Naive thymus-derived CD8-positive, alpha-beta T cell (primary cell): ENCODE results near the gene SLC26A6. TPM values are rescaled to one million over a fixed set of nuclear protein-coding genes. Genes with fewer than 3 reads are reported as not detected.

Source experiments
- ATAC-seq, 2 donors: fragments of 150-1000 bp; cut with Tn5 transposase in 1 of 2; sonication (Bioruptor Pico), chemical (Tn5 transposase) in 1 of 2; 1 replicate in 1 of 2; 2 replicates in 1 of 2; pipeline ENCODE4 v1.10.0; 2021; ENCODE audit warnings: mild to moderate bottlenecking in 2 of 2, moderate library complexity in 2 of 2
- POLR2A ChIA-PET: fragments of 350-600 bp; sonication (Branson Sonifier 250); formaldehyde crosslinking; loops from one replicate; lab custom pipeline; 2021; ENCODE audit warnings: antibody characterized with exemption; lab: Charles Lee
- DNase-seq, 10 donors: peaks; one replicate each; pipeline versions ENCODE4 v3.0.0 to v3.0.0-alpha.2; 2020 to 2022
- H3K27ac Mint-ChIP-seq, 10 donors: one replicate each; pipeline ENCODE4 v1.8.0; 2020 to 2022; ENCODE audit warnings: mild to moderate bottlenecking in 10 of 10, mixed read lengths in 10 of 10, moderate library complexity in 4 of 10, inconsistent platforms in 1 of 10
- H3K27me3 Mint-ChIP-seq, 5 donors: one replicate each; pipeline ENCODE4 v1.8.0; 2021 to 2022; ENCODE audit warnings: mixed read lengths in 5 of 5
- H3K36me3 Mint-ChIP-seq, 3 donors: one replicate each; pipeline ENCODE4 v1.8.0; 2020 to 2022; ENCODE audit warnings: mixed read lengths in 3 of 3, mild to moderate bottlenecking in 2 of 3, inconsistent platforms in 1 of 3
- H3K4me1 Mint-ChIP-seq, 4 donors: one replicate each; pipeline ENCODE4 v1.8.0; 2021 to 2022; ENCODE audit warnings: mixed read lengths in 4 of 4
- H3K4me3 Mint-ChIP-seq, 10 donors: one replicate each; pipeline ENCODE4 v1.8.0; 2020 to 2022; ENCODE audit warnings: mild to moderate bottlenecking in 10 of 10, mixed read lengths in 10 of 10, moderate library complexity in 6 of 10, inconsistent platforms in 1 of 10
- H3K9me3 Mint-ChIP-seq, 9 donors: one replicate each; pipeline ENCODE4 v1.8.0; 2020 to 2022; ENCODE audit warnings: mixed read lengths in 9 of 9, mild to moderate bottlenecking in 3 of 9, inconsistent platforms in 1 of 9, moderate library complexity in 1 of 9
- polyA plus RNA-seq, 3 donors: library from polyadenylated mRNA; unstranded; fragments of 300-500 nt; fragmentation: Illumina TruSeq; gene quantifications; one replicate each; pipeline ENCODE4 v1.2.3, GENCODE V29; 2021
- total RNA-seq, 8 experiments: library from RNA in 2 of 8; stranded (reverse) in 2 of 8; gene quantifications; one replicate each; pipeline ENCODE4 v1.2.3 and lab custom pipeline; 2021 to 2026

The SLC26A6 gene
- total and polyA plus RNA-seq, 5 experiments from 2014 or later = 3.0 to 30.6 (median 3.7) TPM

GRCh38 chr3:48600711-48601621 lies 34.3 kb downstream of the SLC26A6 start:
- Mint-ChIP-seq H3K4me3 (no peak overlapping the region), H3K27me3 (peaks cover 0 to 6% (median 0%) of the 10 kb centered on the region in 5 donors), H3K27ac (no peak overlapping the region), H3K4me1 (peaks cover 2 to 7% (median 7%) of the 10 kb centered on the region in 4 donors), H3K36me3 (peaks cover 0 to 72% (median 5%) of the 10 kb centered on the region in 3 donors), H3K9me3 (no peaks in the 10 kb centered on the region)
- ATAC-seq (no peak), DNase-seq (no peak)
- POLR2A ChIA-PET = interaction anchor here (0.7 kb wide), 1 partner anchor 42 kb away, joined by 3 read pairs; no protein-coding TSS in a partner anchor

GRCh38 chr3:48599509-48600285 lies 35.6 kb downstream of the SLC26A6 start:
- no peak overlapping the region for H3K4me3 Mint-ChIP-seq
- H3K4me1 Mint-ChIP-seq = peaks cover 2 to 14% (median 10%) of the 10 kb centered on the region in 4 donors
- H3K36me3 Mint-ChIP-seq = peaks cover 0 to 61% (median 5%) of the 10 kb centered on the region in 3 donors
- H3K27ac Mint-ChIP-seq = no peak overlapping the region
- POLR2A ChIA-PET = no interaction called here
- peaks cover 0 to 12% (median under 1%) of the 10 kb centered on the region in 5 donors for H3K27me3 Mint-ChIP-seq
- H3K9me3 Mint-ChIP-seq = no peaks in the 10 kb centered on the region
- DNase-seq (no peak), ATAC-seq (no peak)

GRCh38 chr3:48599077-48599501 lies 36.2 kb downstream of the SLC26A6 start:
- H3K36me3 Mint-ChIP-seq = peaks cover 0 to 55% (median 5%) of the 10 kb centered on the region in 3 donors
- no peak for ATAC-seq
- POLR2A ChIA-PET = no interaction called here
- H3K4me1 Mint-ChIP-seq = peaks cover 6 to 18% (median 13%) of the 10 kb centered on the region in 4 donors
- no peak overlapping the region for H3K27ac Mint-ChIP-seq
- H3K27me3 Mint-ChIP-seq = peaks cover 4 to 18% (median 6%) of the 10 kb centered on the region in 5 donors
- no peaks in the 10 kb centered on the region for H3K9me3 Mint-ChIP-seq
- no peak for DNase-seq
- H3K4me3 Mint-ChIP-seq = no peak overlapping the region

- Mint-ChIP-seq H3K9me3 (no peaks in the 10 kb centered on the region), H3K27ac (no peak overlapping the region), H3K4me1 (peaks cover 6 to 19% (median 13%) of the 10 kb centered on the region in 4 donors), H3K36me3 (peaks cover 0 to 49% (median 5%) of the 10 kb centered on the region in 3 donors), H3K4me3 (no peak overlapping the region), H3K27me3 (peaks cover 4 to 24% (median 6%) of the 10 kb centered on the region in 5 donors)
- DNase-seq (no peak), ATAC-seq (no peak)
- POLR2A ChIA-PET = no interaction called here
These were observed 36.8 kb downstream of the SLC26A6 start for GRCh38 chr3:48598323-48599076.

- Mint-ChIP-seq H3K27ac (peak overlapping the region in 3 of 10 donors; percentile 47 to 83 (median 63)), H3K27me3 (peaks cover 4 to 35% (median 15%) of the 10 kb centered on the region in 5 donors), H3K4me1 (peaks cover 5 to 17% (median 9%) of the 10 kb centered on the region in 4 donors), H3K4me3 (no peak overlapping the region), H3K36me3 (peaks cover 0 to 39% (median 2%) of the 10 kb centered on the region in 3 donors), H3K9me3 (no peaks in the 10 kb centered on the region)
- no peak for ATAC-seq
- POLR2A ChIA-PET = interaction anchor here (0.5 kb wide), 1 partner anchor 1268 kb away, joined by 3 read pairs; no protein-coding TSS in a partner anchor
- DNase-seq = no peak
These were observed 37.9 kb downstream of the SLC26A6 start for GRCh38 chr3:48597408-48597800.

GRCh38 chr3:48596676-48597407 lies 38.4 kb downstream of the SLC26A6 start:
- H3K27ac Mint-ChIP-seq = peak overlapping the region in 4 of 10 donors; percentile 9 to 84 (median 65)
- POLR2A ChIA-PET = no interaction called here
- DNase-seq = no peak
- H3K9me3 Mint-ChIP-seq = no peaks in the 10 kb centered on the region
- peaks cover 4 to 38% (median 18%) of the 10 kb centered on the region in 5 donors for H3K27me3 Mint-ChIP-seq
- peaks cover 5 to 17% (median 9%) of the 10 kb centered on the region in 4 donors for H3K4me1 Mint-ChIP-seq
- no peak overlapping the region for H3K4me3 Mint-ChIP-seq
- H3K36me3 Mint-ChIP-seq = peaks cover 0 to 33% (median 2%) of the 10 kb centered on the region in 3 donors
- peak in 1 of 2 donors; percentile 6 for ATAC-seq

GRCh38 chr3:48596157-48596556 lies 39.1 kb downstream of the SLC26A6 start:
- POLR2A ChIA-PET = no interaction called here
- Mint-ChIP-seq H3K27me3 (peaks cover 4 to 43% (median 20%) of the 10 kb centered on the region in 5 donors), H3K4me3 (peak overlapping the region in 4 of 10 donors; percentile 8 to 27 (median 18)), H3K4me1 (peaks cover 5 to 17% (median 9%) of the 10 kb centered on the region in 4 donors), H3K36me3 (peaks cover 0 to 27% (median 2%) of the 10 kb centered on the region in 3 donors), H3K27ac (peak overlapping the region in 2 of 10 donors; percentile 4 to 84), H3K9me3 (no peaks in the 10 kb centered on the region)
- peak in 1 of 2 donors; percentile 6 for ATAC-seq
- DNase-seq = no peak

- no peak for DNase-seq
- H3K4me1 Mint-ChIP-seq = peaks cover 5 to 17% (median 9%) of the 10 kb centered on the region in 4 donors
- ATAC-seq = peak in 1 of 2 donors; percentile 20
- POLR2A ChIA-PET = no interaction called here
- peaks cover 0 to 22% (median 2%) of the 10 kb centered on the region in 3 donors for H3K36me3 Mint-ChIP-seq
- H3K27me3 Mint-ChIP-seq = peaks cover 8 to 49% (median 25%) of the 10 kb centered on the region in 5 donors
- peak overlapping the region in 2 of 10 donors; percentile 26 to 31 for H3K4me3 Mint-ChIP-seq
- peak overlapping the region in 2 of 10 donors; percentile 4 to 84 for H3K27ac Mint-ChIP-seq
- H3K9me3 Mint-ChIP-seq = no peaks in the 10 kb centered on the region
These were observed 39.6 kb downstream of the SLC26A6 start for GRCh38 chr3:48595526-48596121.

GRCh38 chr3:48595075-48595525 lies 40.2 kb downstream of the SLC26A6 start, which contains the start of gene COL7A1:
TSS of gene COL7A1 (minus strand) at chr3:48595329. CDS start at chr3:48595159, 170 bp downstream.
- POLR2A ChIA-PET = no interaction called here
- peaks cover 0 to 17% (median 0%) of the 10 kb centered on the region in 3 donors for H3K36me3 Mint-ChIP-seq
- ATAC-seq (peak; percentile 35 to 62), DNase-seq (peak in 3 of 10 donors; percentile 8 to 17 (median 12))
- H3K27ac Mint-ChIP-seq = peak within 1 kb of the TSS in 3 of 10 donors; percentile 35 to 84 (median 60)
- no peaks in the 10 kb centered on the region for H3K9me3 Mint-ChIP-seq
- H3K4me3 Mint-ChIP-seq = peak within 1 kb of the TSS in 7 of 10 donors; percentile 8 to 67 (median 45)
- H3K4me1 Mint-ChIP-seq = peaks cover 5 to 17% (median 9%) of the 10 kb centered on the region in 4 donors
- peaks cover 8 to 54% (median 28%) of the 10 kb centered on the region in 5 donors for H3K27me3 Mint-ChIP-seq

GRCh38 chr3:48594417-48595049 lies 40.7 kb downstream of the SLC26A6 start:
- DNase-seq = no peak
- H3K4me3 Mint-ChIP-seq = peak overlapping the region in 7 of 10 donors; percentile 8 to 67 (median 45)
- peaks cover 5 to 17% (median 9%) of the 10 kb centered on the region in 4 donors for H3K4me1 Mint-ChIP-seq
- peaks cover 11 to 59% (median 33%) of the 10 kb centered on the region in 5 donors for H3K27me3 Mint-ChIP-seq
- peak overlapping the region in 3 of 10 donors; percentile 35 to 60 (median 37) for H3K27ac Mint-ChIP-seq
- ATAC-seq = no peak
- H3K9me3 Mint-ChIP-seq = no peaks in the 10 kb centered on the region
- POLR2A ChIA-PET = no interaction called here
- peaks cover 0 to 12% (median 0%) of the 10 kb centered on the region in 3 donors for H3K36me3 Mint-ChIP-seq
